Measurements from ENCODE around the gene MT1F.

- TF ChIP-seq POLR2AphosphoS5 (IDR thresholded peaks at IDR 0.05; ENCODE audit: borderline replicate concordance, low read depth, low read length) (no peak), EZH2 (IDR thresholded peaks at IDR 0.05) (no peak), FOXP2 (optimal IDR thresholded peaks at IDR 0.05; ENCODE audit: control extremely low read depth, extremely low read length, insufficient read depth) (no peak)
Measured at GRCh38 chr16:56632156-56632847, 25.5 kb upstream of the MT1F start, which contains the start of gene MT1M.

Measured in SK-N-MC (cell line).